ENCODE data around the gene BIN2. TPM values are rescaled to one million over a fixed set of nuclear protein-coding genes. Genes with fewer than 3 reads are reported as not detected.
"Not testable (repeated sequence)": the region's sequence is repeated elsewhere in the genome, so short reads cannot be mapped to it uniquely, and the experiment has no call there.

The BIN2 gene
- total RNA-seq, 2 donors from 2014 or later = not detected

DNA sequence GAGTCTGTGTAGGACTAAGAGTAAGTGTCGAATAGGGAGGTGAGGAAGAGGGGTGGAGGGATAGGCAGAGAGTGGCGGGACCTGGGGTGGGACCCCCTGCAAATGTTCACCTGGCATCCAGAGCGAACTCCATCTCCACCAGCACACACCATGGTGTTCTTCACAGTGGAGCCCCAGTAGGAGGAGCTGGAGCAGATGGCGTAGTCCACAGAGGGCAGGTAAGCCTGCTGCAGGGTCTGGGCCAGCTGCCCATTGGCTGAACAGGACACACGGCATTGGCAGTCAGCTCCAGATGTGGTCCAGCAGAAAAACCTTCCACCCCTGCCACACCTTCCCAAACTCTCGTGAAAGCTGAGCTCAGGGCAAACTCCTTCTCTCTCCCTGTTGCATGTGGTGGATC lies 15.8 kb upstream of the BIN2 start:
- 71 to 84% methylated on average over 3 to 6 of the region's 6 CpGs for WGBS, 2 experiments (ENCODE audit: insufficient coverage in 1 of 2, insufficient read length in 1 of 2)
- Histone ChIP-seq H3K27ac (ENCODE audit: low read depth, low read length) (no peak overlapping the region), H3K27me3 (ENCODE audit: control insufficient read depth, insufficient read depth, low read length, poor library complexity, severe bottlenecking) (no peaks in the 10 kb centered on the region), H3K9me3 (ENCODE audit: control insufficient read depth, low read length) (no peaks in the 10 kb centered on the region), H3K4me3 (ENCODE audit: low read length) (no peak overlapping the region), H3K9ac (ENCODE audit: extremely low read depth, low read length, poor library complexity, severe bottlenecking) (no peak overlapping the region), H3K36me3 (ENCODE audit: control insufficient read depth, insufficient read depth, low read length) (no peaks in the 10 kb centered on the region), H3K4me1 (ENCODE audit: control insufficient read depth, insufficient read depth, low read length) (no peaks in the 10 kb centered on the region)
- peaks cover 19% of the 10 kb centered on the region for H3K4me1 Mint-ChIP-seq
- H3K4me3 Mint-ChIP-seq = no peak overlapping the region
- H3K9me3 Mint-ChIP-seq = no peaks in the 10 kb centered on the region
- no peak overlapping the region for H3K27ac Mint-ChIP-seq
- TF ChIP-seq, protein P1, sequence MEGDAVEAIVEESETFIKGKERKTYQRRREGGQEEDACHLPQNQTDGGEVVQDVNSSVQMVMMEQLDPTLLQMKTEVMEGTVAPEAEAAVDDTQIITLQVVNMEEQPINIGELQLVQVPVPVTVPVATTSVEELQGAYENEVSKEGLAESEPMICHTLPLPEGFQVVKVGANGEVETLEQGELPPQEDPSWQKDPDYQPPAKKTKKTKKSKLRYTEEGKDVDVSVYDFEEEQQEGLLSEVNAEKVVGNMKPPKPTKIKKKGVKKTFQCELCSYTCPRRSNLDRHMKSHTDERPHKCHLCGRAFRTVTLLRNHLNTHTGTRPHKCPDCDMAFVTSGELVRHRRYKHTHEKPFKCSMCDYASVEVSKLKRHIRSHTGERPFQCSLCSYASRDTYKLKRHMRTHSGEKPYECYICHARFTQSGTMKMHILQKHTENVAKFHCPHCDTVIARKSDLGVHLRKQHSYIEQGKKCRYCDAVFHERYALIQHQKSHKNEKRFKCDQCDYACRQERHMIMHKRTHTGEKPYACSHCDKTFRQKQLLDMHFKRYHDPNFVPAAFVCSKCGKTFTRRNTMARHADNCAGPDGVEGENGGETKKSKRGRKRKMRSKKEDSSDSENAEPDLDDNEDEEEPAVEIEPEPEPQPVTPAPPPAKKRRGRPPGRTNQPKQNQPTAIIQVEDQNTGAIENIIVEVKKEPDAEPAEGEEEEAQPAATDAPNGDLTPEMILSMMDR (conservative IDR thresholded peaks at IDR 0.05) = no peak
- no peak for DNase-seq
- no peaks in the 10 kb centered on the region for H3K27me3 Mint-ChIP-seq (ENCODE audit: insufficient read depth)
- no peaks in the 10 kb centered on the region for H3K36me3 Mint-ChIP-seq (ENCODE audit: low read depth)

DNA sequence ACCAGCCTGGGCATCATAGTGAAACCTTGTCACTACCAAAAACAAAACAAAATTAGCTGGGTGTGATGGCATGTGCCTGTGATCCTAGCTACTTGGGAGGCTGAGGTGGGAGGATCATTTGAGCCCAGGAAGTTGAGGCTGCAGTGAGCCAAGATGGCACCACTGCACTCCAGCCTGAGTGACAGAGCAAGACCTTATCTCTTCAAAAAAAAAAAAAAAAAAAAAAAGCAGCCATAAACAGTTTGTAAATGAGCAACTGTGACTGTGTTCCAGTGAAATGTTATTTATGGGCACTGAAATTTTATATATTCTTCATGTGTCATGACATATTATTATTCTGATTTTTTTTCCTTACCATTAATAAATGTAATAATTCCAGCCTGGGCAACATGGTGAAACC lies 13.4 kb upstream of the BIN2 start:
- not testable (repeated sequence) for H3K4me1 ChIP-seq (ENCODE audit: control insufficient read depth, insufficient read depth, low read length); H3K4me3 ChIP-seq (ENCODE audit: low read length); H3K4me3 Mint-ChIP-seq; H3K36me3 Mint-ChIP-seq (ENCODE audit: low read depth); H3K27me3 ChIP-seq (ENCODE audit: control insufficient read depth, insufficient read depth, low read length, poor library complexity, severe bottlenecking); H3K9ac ChIP-seq (ENCODE audit: extremely low read depth, low read length, poor library complexity, severe bottlenecking); H3K9me3 ChIP-seq (ENCODE audit: control insufficient read depth, low read length); H3K27me3 Mint-ChIP-seq (ENCODE audit: insufficient read depth); DNase-seq; H3K36me3 ChIP-seq (ENCODE audit: control insufficient read depth, insufficient read depth, low read length); H3K27ac Mint-ChIP-seq; H3K9me3 Mint-ChIP-seq; H3K27ac ChIP-seq (ENCODE audit: low read depth, low read length)
- peaks cover 15% of the 10 kb centered on the region for H3K4me1 Mint-ChIP-seq

DNA sequence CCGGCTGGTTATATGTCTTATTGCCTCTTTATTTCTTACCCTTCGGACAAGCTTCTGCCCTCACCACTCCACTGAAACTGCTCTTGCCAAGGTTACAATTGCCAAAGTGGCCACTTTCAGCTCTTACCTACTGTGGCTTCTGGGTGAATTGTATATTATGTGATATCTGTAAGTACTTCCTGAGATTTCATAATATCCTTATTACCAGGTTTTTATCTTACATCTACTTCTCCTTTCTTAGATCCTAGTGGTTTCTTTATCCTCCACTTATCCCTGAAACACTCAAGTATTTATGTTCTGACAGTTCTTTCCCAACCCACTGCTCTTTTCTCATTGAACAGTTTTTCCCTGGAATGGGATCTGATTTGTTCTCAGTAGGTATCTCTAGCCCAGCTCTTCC lies 12.0 kb upstream of the BIN2 start:
- H3K27ac ChIP-seq (ENCODE audit: low read depth, low read length) = no peak overlapping the region
- no peaks in the 10 kb centered on the region for H3K36me3 ChIP-seq (ENCODE audit: control insufficient read depth, insufficient read depth, low read length)
- no peaks in the 10 kb centered on the region for H3K36me3 Mint-ChIP-seq (ENCODE audit: low read depth)
- no peak for DNase-seq
- H3K27ac Mint-ChIP-seq = peak overlapping the region; percentile 8
- no peak overlapping the region for H3K9ac ChIP-seq (ENCODE audit: extremely low read depth, low read length, poor library complexity, severe bottlenecking)
- WGBS, 2 experiments (ENCODE audit: insufficient coverage in 1 of 2, insufficient read length in 1 of 2) = 92 to 100% methylated on average over 2 of the region's 2 CpGs
- H3K4me3 Mint-ChIP-seq = no peak overlapping the region
- H3K9me3 ChIP-seq (ENCODE audit: control insufficient read depth, low read length) = no peaks in the 10 kb centered on the region
- no peaks in the 10 kb centered on the region for H3K9me3 Mint-ChIP-seq
- TF ChIP-seq, protein P1 (conservative IDR thresholded peaks at IDR 0.05) = no peak
- no peaks in the 10 kb centered on the region for H3K4me1 ChIP-seq (ENCODE audit: control insufficient read depth, insufficient read depth, low read length)
- no peak overlapping the region for H3K4me3 ChIP-seq (ENCODE audit: low read length)
- no peaks in the 10 kb centered on the region for H3K27me3 ChIP-seq (ENCODE audit: control insufficient read depth, insufficient read depth, low read length, poor library complexity, severe bottlenecking)
- no peaks in the 10 kb centered on the region for H3K27me3 Mint-ChIP-seq (ENCODE audit: insufficient read depth)
- H3K4me1 Mint-ChIP-seq = peaks cover 10% of the 10 kb centered on the region

DNA sequence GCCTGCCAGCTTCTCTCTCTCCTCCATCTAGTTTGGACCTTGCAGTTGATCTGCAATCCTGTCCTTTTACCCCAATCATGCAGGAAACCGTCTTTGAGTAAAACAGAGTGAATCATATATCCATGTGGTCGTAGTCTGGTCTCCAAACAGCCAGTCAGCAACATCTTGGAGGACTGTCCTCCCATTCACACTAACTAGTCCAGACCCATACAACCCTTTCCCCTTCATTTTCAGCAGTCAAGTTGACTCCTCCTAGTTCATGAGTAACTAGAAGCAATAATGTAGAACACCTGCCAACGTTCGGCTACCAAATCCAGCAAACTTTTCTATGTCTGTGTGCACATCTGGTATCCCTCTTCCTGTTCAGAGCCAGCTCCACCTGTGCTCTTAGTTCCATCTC lies 10.8 kb upstream of the BIN2 start:
- DNase-seq = no peak
- Mint-ChIP-seq H3K36me3 (ENCODE audit: low read depth) (no peaks in the 10 kb centered on the region), H3K4me3 (no peak overlapping the region), H3K27ac (no peak overlapping the region), H3K27me3 (ENCODE audit: insufficient read depth) (no peaks in the 10 kb centered on the region), H3K9me3 (no peaks in the 10 kb centered on the region), H3K4me1 (peaks cover 10% of the 10 kb centered on the region)
- Histone ChIP-seq H3K36me3 (ENCODE audit: control insufficient read depth, insufficient read depth, low read length) (no peaks in the 10 kb centered on the region), H3K9me3 (ENCODE audit: control insufficient read depth, low read length) (no peaks in the 10 kb centered on the region), H3K27me3 (ENCODE audit: control insufficient read depth, insufficient read depth, low read length, poor library complexity, severe bottlenecking) (no peaks in the 10 kb centered on the region), H3K4me3 (ENCODE audit: low read length) (no peak overlapping the region), H3K27ac (ENCODE audit: low read depth, low read length) (no peak overlapping the region), H3K9ac (ENCODE audit: extremely low read depth, low read length, poor library complexity, severe bottlenecking) (no peak overlapping the region), H3K4me1 (ENCODE audit: control insufficient read depth, insufficient read depth, low read length) (no peaks in the 10 kb centered on the region)
- TF ChIP-seq, protein P1 (conservative IDR thresholded peaks at IDR 0.05) = no peak
- WGBS, 2 experiments (ENCODE audit: insufficient coverage in 1 of 2, insufficient read length in 1 of 2) = 88 to 96% methylated on average over 3 to 4 of the region's 4 CpGs

Data from endodermal cell (in vitro differentiated cells).